K562 (cell line): Measurements from ENCODE around the gene HGS. TPM values are rescaled to one million over a fixed set of nuclear protein-coding genes. Genes with fewer than 3 reads are reported as not detected.
A peak's percentile ranks its signal among the peaks of the same experiment; 100 is the strongest.

Experiments
- BCLAF1 ChIP-seq, 2 experiments: fragments of 450-650 bp in 1 of 2; IDR thresholded peaks; 2 replicates each; pipeline ENCODE4 v1.6.1; 2011 to 2017; ENCODE audit warnings: low read depth in 2 of 2, antibody characterized with exemption in 1 of 2, borderline replicate concordance in 1 of 2, low read length in 1 of 2, mild to moderate bottlenecking in 1 of 2, mixed read lengths in 1 of 2; ENCODE audit not compliant: control insufficient read depth in 1 of 2
- CREB1 ChIP-seq, 2 experiments: sonication (generic) in 1 of 2; formaldehyde crosslinking in 1 of 2; IDR thresholded peaks; 2 replicates each; pipeline versions ENCODE4 v1.6.1 to v1.8.0; 2012 to 2022; ENCODE audit warnings: inconsistent platforms in 1 of 2, mild to moderate bottlenecking in 1 of 2, missing genetic modification reagents in 1 of 2, moderate library complexity in 1 of 2
- E2F6 ChIP-seq, 2 experiments: IDR thresholded peaks; 2 replicates each; pipeline ENCODE4 v1.6.1; 2011; ENCODE audit warnings: borderline replicate concordance in 1 of 2, control low read depth in 1 of 2, low read depth in 1 of 2, low read length in 1 of 2, mild to moderate bottlenecking in 1 of 2, mixed read lengths in 1 of 2, moderate library complexity in 1 of 2; ENCODE audit not compliant: insufficient read depth in 1 of 2, insufficient read length in 1 of 2, poor library complexity in 1 of 2, severe bottlenecking in 1 of 2; ENCODE audit errors: extremely low read depth in 1 of 2
- JUN ChIP-seq, 2 experiments: sonication (generic) in 1 of 2; formaldehyde crosslinking in 1 of 2; IDR thresholded peaks; 2 replicates each; pipeline versions ENCODE4 v1.6.1 to v1.8.0; 2012 to 2022; ENCODE audit warnings: borderline replicate concordance in 2 of 2, mild to moderate bottlenecking in 2 of 2, improper control_type of control experiment in 1 of 2, low read depth in 1 of 2, low read length in 1 of 2, missing genetic modification reagents in 1 of 2
- KLF13 ChIP-seq: fragments of 450-650 bp; IDR thresholded peaks from 2 replicates; pipeline ENCODE4 v1.6.1; 2016; ENCODE audit warnings: missing genetic modification characterization, low read depth, mild to moderate bottlenecking, missing compliant biosample characterization, moderate library complexity, borderline replicate concordance
- MNT ChIP-seq, 2 experiments: fragments of 450-650 bp; conservative IDR thresholded peaks; 2 replicates each; pipeline ENCODE4 v1.6.1; 2017; ENCODE audit warnings: mild to moderate bottlenecking in 2 of 2, moderate library complexity in 2 of 2
- NCOA1 ChIP-seq: fragments of 450-650 bp; IDR thresholded peaks from 2 replicates; pipeline ENCODE4 v1.6.1; 2016; ENCODE audit warnings: low read depth
- POLR2AphosphoS5 ChIP-seq: IDR thresholded peaks from 2 replicates; pipeline ENCODE4 v1.6.1; 2011; ENCODE audit warnings: mild to moderate bottlenecking, low read depth, low read length, moderate library complexity; ENCODE audit not compliant: control insufficient read depth, insufficient read depth
- RBM15 ChIP-seq: fragments of 200-400 bp; formaldehyde crosslinking; IDR thresholded peaks from 2 replicates; pipeline ENCODE4 v1.6.1; 2018; ENCODE audit warnings: mild to moderate bottlenecking, low read length, moderate library complexity; ENCODE audit not compliant: insufficient read depth
- RBM39 ChIP-seq: fragments of 200-400 bp; formaldehyde crosslinking; optimal IDR thresholded peaks from 2 replicates; pipeline ENCODE3; 2018; ENCODE audit warnings: low read depth, low read length
- TAF7 ChIP-seq: fragments of 450-650 bp; IDR thresholded peaks from 2 replicates; pipeline ENCODE4 v1.6.1; 2016; ENCODE audit warnings: missing genetic modification characterization, missing compliant biosample characterization
- THAP7 ChIP-seq: fragments of 250-450 bp; sonication (Bioruptor Pico); IDR thresholded peaks from 2 replicates; pipeline ENCODE4 v1.5.0; 2021
- ZBTB12 ChIP-seq: fragments of 250-450 bp; sonication (Bioruptor Pico); IDR thresholded peaks from 2 replicates; pipeline ENCODE4 v1.4.0; 2020
- ZNF445 ChIP-seq: fragments of 250-450 bp; sonication (Bioruptor Pico); IDR thresholded peaks from 2 replicates; pipeline ENCODE4 v1.4.0; 2020; ENCODE audit warnings: low read depth, mild to moderate bottlenecking, moderate library complexity
- ZNF511 ChIP-seq: sonication (generic); formaldehyde crosslinking; IDR thresholded peaks from 2 replicates; pipeline ENCODE4 v1.8.0; 2022; ENCODE audit warnings: mild to moderate bottlenecking, missing genetic modification reagents
- polyA plus RNA-seq, 8 experiments: library from polyadenylated mRNA; depleted of rRNA in 4 of 8; stranded (reverse) in 5 of 8; unstranded in 3 of 8; fragments of >200 nt; fragmentation: Nextera tagmentation in 2 of 8; fragmentation: Illumina TruSeq in 1 of 8; extraction: Ambion mirVana in 2 of 8; extraction: Trizol in 1 of 8; gene quantifications; 2 replicates each; pipeline versions ENCODE4 v1.2.1 to v1.2.3, GENCODE V29; 2011 to 2014; ENCODE audit warnings: inconsistent platforms in 1 of 8, missing spikeins in 1 of 8
- total RNA-seq, 7 experiments: library from RNA; depleted of rRNA in 6 of 7; stranded (reverse); fragments of >200 nt in 6 of 7; fragmentation: Illumina TruSeq in 2 of 7; extraction: Trizol in 2 of 7; gene quantifications; 2 replicates each; pipeline versions ENCODE4 v1.2.1 to v1.2.3, GENCODE V29; 2011 to 2021; ENCODE audit warnings: low replicate concordance in 1 of 7

The HGS gene
- total and polyA plus RNA-seq, 9 of the 15 experiments (the other 6 are each of a cell fraction or from before 2014, with no cell fraction given), result 3.9 to 176 (median 77.1) TPM

GRCh38 chr17:81636505-81637288, 47.1 kb upstream of the HGS start, which contains the start of the genes NPLOC4 and TSPAN10 (continued):
- peak in 1 of 2 experiments; percentile 78; a peak in 1 of 4 replicates for TF ChIP-seq BCLAF1 (IDR thresholded peaks at IDR 0.05; ENCODE audit: borderline replicate concordance in 1 of 2, control insufficient read depth in 1 of 2, low read depth in 2 of 2, low read length in 1 of 2)
- TF ChIP-seq CREB1 (IDR thresholded peaks at IDR 0.05), result peak; percentile 69
- TF ChIP-seq CREB1 (CRISPR knock-in tag; IDR thresholded peaks at IDR 0.05), result peak; percentile 69; the same call in 1 of the 2 replicates
- TF ChIP-seq JUN (IDR thresholded peaks at IDR 0.05; ENCODE audit: borderline replicate concordance, low read depth, low read length), result no peak; the same call in 1 of the 2 replicates
- no peak for TF ChIP-seq JUN (CRISPR knock-in tag; IDR thresholded peaks at IDR 0.05; ENCODE audit: borderline replicate concordance)
- peak; percentile 38; the same call in 1 of the 2 replicates for TF ChIP-seq TAF7 (tag)
- peak; percentile 86 for TF ChIP-seq NCOA1
- TF ChIP-seq POLR2AphosphoS5, result peak; percentile 88
- no peak for TF ChIP-seq RBM15
- peak; percentile 85; the same call in 1 of the 2 replicates for TF ChIP-seq THAP7 (CRISPR knock-in tag)
- peak; percentile 34 to 83 for TF ChIP-seq E2F6 (IDR thresholded peaks at IDR 0.05; ENCODE audit: borderline replicate concordance in 1 of 2, extremely low read depth in 1 of 2, insufficient read depth in 1 of 2, insufficient read length in 1 of 2, low read depth in 1 of 2, low read length in 1 of 2, poor library complexity in 1 of 2, severe bottlenecking in 1 of 2)
- TF ChIP-seq RBM39, result no peak
- TF ChIP-seq MNT (conservative IDR thresholded peaks at IDR 0.05), result peak in 1 of 2 experiments; percentile 63; a peak in 1 of 4 replicates
- TF ChIP-seq ZBTB12 (CRISPR knock-in tag), result 0 out of 2 replicates have a peak, but pooled peaks have one; percentile 27
- TF ChIP-seq KLF13 (tag), result peak; percentile 63; the same call in 1 of the 2 replicates
- no peak for TF ChIP-seq ZNF511 (CRISPR knock-in tag)
- no peak for TF ChIP-seq ZNF445 (CRISPR knock-in tag)
